ENCODE measurements around the gene RPL36AL. TPM values are rescaled to one million over a fixed set of nuclear protein-coding genes. Genes with fewer than 3 reads are reported as not detected.

RPL36AL gene
- total RNA-seq, 1 donor from 2014 or later: 187 TPM

DNA sequence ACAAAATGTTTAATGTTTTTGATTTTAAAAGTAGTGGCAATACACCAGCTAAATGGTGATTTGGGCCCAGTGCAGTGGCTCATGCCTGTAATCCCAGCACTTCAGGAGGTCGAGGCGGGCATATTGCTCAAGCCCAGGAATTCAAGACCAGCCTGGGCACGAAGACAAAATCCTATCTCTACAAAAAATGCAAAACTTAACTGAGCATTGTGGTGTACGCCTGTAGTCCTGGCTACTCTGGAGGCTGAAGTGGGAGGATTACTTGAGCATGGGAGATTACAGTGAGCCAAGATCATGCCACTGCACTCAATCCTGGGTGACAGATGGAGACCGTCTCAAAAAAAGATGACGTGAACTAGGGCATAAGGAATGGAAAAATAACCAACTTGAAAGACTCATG is 4.7 kb downstream of the RPL36AL start:
- Mint-ChIP-seq H3K36me3 (ENCODE audit: unreplicated experiment) (peaks cover 13% of the 10 kb centered on the region), H3K4me3 (ENCODE audit: unreplicated experiment) (no peak overlapping the region), H3K27ac (ENCODE audit: unreplicated experiment) (no peak overlapping the region), H3K4me1 (ENCODE audit: unreplicated experiment) (peaks cover 20% of the 10 kb centered on the region), H3K27me3 (ENCODE audit: unreplicated experiment) (no peaks in the 10 kb centered on the region), H3K9me3 (ENCODE audit: unreplicated experiment) (no peaks in the 10 kb centered on the region)
- no peak for DNase-seq (ENCODE audit: extremely low spot score, unreplicated experiment)
- TF ChIP-seq, protein P1, sequence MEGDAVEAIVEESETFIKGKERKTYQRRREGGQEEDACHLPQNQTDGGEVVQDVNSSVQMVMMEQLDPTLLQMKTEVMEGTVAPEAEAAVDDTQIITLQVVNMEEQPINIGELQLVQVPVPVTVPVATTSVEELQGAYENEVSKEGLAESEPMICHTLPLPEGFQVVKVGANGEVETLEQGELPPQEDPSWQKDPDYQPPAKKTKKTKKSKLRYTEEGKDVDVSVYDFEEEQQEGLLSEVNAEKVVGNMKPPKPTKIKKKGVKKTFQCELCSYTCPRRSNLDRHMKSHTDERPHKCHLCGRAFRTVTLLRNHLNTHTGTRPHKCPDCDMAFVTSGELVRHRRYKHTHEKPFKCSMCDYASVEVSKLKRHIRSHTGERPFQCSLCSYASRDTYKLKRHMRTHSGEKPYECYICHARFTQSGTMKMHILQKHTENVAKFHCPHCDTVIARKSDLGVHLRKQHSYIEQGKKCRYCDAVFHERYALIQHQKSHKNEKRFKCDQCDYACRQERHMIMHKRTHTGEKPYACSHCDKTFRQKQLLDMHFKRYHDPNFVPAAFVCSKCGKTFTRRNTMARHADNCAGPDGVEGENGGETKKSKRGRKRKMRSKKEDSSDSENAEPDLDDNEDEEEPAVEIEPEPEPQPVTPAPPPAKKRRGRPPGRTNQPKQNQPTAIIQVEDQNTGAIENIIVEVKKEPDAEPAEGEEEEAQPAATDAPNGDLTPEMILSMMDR (IDR thresholded peaks at IDR 0.05): no peak

DNA sequence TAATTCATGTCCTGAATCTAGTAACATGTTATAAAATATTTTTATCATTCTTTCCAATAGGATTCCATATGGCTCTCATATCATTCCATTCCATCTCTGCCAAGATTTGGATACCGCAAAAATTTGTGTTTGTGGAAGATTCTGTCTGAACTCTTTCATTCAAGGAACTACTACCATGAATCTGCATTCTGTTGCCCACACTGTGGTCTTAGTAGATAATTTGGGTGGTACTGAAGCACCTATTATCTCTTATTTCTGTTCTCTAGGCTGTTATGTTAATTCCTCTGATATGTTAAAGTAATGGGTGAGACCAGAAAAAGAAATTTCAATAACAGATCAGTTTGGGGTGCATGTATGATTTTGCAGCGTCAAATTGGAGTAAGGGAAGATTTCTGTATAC is 6.2 kb downstream of the RPL36AL start:
- H3K4me3 Mint-ChIP-seq (ENCODE audit: unreplicated experiment): no peak overlapping the region
- peaks cover 13% of the 10 kb centered on the region for H3K36me3 Mint-ChIP-seq (ENCODE audit: unreplicated experiment)
- H3K4me1 Mint-ChIP-seq (ENCODE audit: unreplicated experiment): peaks cover 15% of the 10 kb centered on the region
- no peak for DNase-seq (ENCODE audit: extremely low spot score, unreplicated experiment)
- TF ChIP-seq, protein P1 (IDR thresholded peaks at IDR 0.05): no peak
- H3K27me3 Mint-ChIP-seq (ENCODE audit: unreplicated experiment): no peaks in the 10 kb centered on the region
- no peak overlapping the region for H3K27ac Mint-ChIP-seq (ENCODE audit: unreplicated experiment)
- H3K9me3 Mint-ChIP-seq (ENCODE audit: unreplicated experiment): no peaks in the 10 kb centered on the region

DNA sequence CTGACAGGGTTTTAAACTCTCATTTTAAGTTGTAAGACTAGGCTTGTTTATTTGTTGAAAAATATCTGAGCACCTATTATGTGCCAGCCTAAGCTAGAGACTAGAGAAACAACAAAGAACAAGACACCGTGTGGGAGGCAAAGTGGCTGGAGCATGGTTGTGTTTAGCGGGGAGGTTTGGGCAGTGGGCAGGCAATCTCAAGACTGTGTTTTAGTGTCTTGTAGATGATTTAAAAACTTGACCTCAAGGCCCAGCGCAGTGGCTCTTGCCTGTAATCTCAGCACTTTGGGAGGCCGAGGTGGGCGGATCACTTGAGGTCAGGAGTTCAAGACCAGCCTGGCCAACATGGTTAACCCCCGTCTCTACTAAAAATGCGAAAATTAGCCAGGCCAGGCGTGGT is 7.8 kb downstream of the RPL36AL start:
- Mint-ChIP-seq H3K27me3 (ENCODE audit: unreplicated experiment) (no peaks in the 10 kb centered on the region), H3K4me1 (ENCODE audit: unreplicated experiment) (peaks cover 5% of the 10 kb centered on the region), H3K27ac (ENCODE audit: unreplicated experiment) (no peak overlapping the region), H3K36me3 (ENCODE audit: unreplicated experiment) (peaks cover 3% of the 10 kb centered on the region), H3K9me3 (ENCODE audit: unreplicated experiment) (no peaks in the 10 kb centered on the region), H3K4me3 (ENCODE audit: unreplicated experiment) (no peak overlapping the region)
- TF ChIP-seq, protein P1 (IDR thresholded peaks at IDR 0.05): no peak
- DNase-seq (ENCODE audit: extremely low spot score, unreplicated experiment): peak; percentile 32

DNA sequence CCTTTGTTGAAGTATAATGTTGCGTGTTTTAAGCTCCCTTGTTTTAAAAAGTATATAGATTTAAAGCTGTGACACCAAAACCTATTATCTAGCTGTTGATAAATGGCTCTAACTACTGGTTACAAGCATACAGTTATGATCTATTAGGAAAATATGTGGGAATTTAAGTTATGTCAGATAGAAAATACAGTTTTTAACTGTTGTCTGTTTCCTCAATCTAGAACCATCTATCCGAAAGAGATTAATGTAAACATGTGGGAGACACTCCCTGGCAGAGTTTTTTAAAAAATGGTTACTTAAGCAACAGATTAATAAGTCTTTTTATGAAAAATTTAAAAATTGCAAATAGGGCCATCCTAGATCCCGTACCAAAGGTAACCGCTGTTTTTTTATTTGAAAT is 8.2 kb downstream of the RPL36AL start:
- H3K4me3 Mint-ChIP-seq (ENCODE audit: unreplicated experiment): no peak overlapping the region
- H3K27ac Mint-ChIP-seq (ENCODE audit: unreplicated experiment): peak overlapping the region; percentile 60
- TF ChIP-seq, protein P1 (IDR thresholded peaks at IDR 0.05): no peak
- DNase-seq (ENCODE audit: extremely low spot score, unreplicated experiment): no peak
- H3K4me1 Mint-ChIP-seq (ENCODE audit: unreplicated experiment): peaks cover 2% of the 10 kb centered on the region
- H3K27me3 Mint-ChIP-seq (ENCODE audit: unreplicated experiment): no peaks in the 10 kb centered on the region
- H3K9me3 Mint-ChIP-seq (ENCODE audit: unreplicated experiment): no peaks in the 10 kb centered on the region
- H3K36me3 Mint-ChIP-seq (ENCODE audit: unreplicated experiment): no peaks in the 10 kb centered on the region

DNA sequence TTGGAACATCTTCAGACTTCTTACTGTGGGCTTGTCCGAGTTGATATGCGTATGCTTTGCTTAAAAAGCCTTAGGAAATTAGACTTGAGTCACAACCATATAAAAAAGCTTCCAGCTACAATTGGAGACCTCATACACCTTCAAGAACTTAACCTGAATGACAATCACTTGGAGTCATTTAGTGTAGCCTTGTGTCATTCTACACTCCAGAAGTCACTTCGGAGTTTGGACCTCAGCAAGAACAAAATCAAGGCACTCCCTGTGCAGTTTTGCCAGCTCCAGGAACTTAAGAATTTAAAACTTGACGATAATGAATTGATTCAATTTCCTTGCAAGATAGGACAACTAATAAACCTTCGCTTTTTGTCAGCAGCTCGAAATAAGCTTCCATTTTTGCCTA is 12.8 kb downstream of the RPL36AL start:
- H3K4me3 Mint-ChIP-seq (ENCODE audit: unreplicated experiment): no peak overlapping the region
- H3K27me3 Mint-ChIP-seq (ENCODE audit: unreplicated experiment): no peaks in the 10 kb centered on the region
- H3K36me3 Mint-ChIP-seq (ENCODE audit: unreplicated experiment): peaks cover 6% of the 10 kb centered on the region
- no peaks in the 10 kb centered on the region for H3K9me3 Mint-ChIP-seq (ENCODE audit: unreplicated experiment)
- H3K27ac Mint-ChIP-seq (ENCODE audit: unreplicated experiment): no peak overlapping the region
- peaks cover 2% of the 10 kb centered on the region for H3K4me1 Mint-ChIP-seq (ENCODE audit: unreplicated experiment)
- DNase-seq (ENCODE audit: extremely low spot score, unreplicated experiment): no peak
- TF ChIP-seq, protein P1 (IDR thresholded peaks at IDR 0.05): no peak
